ENCODE results near the gene NBEA. TPM values are rescaled to one million over a fixed set of nuclear protein-coding genes. Genes with fewer than 3 reads are reported as not detected.
A peak's percentile ranks its signal among the peaks of the same experiment; 100 is the strongest.
"Not testable (repeated sequence)": the region's sequence is repeated elsewhere in the genome, so short reads cannot be mapped to it uniquely, and the experiment has no call there.

Gene NBEA
- total RNA-seq, 1 donor from 2014 or later, result 1.2 TPM

DNA sequence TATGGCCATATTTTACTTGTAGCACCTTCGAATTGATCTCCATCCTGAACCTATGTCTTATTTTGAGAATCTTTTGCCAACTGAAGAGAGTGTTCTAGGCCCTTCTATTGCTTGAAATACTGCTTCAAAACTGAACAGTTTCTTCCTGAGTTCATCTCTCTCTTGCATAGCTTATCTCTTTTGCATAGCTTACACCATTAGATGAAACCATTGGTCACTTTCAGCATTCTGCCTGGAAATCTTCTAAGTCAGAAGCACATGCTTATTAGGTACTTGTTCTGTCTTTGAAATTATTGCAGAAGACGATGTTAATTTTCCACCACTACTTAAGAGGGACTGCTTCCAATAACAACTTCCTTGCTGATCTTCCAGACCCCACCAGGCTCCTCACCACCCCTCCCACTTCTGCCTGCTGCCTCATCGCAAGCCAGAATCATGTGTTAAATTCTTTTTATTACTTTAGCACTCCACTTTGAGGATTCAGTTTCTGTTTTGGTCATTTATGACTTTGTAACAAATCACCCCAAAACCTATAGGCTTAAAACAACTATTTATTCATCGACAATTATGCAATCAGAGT lies 656.8 kb downstream of the NBEA start:
- ATAC-seq, result no peak

DNA sequence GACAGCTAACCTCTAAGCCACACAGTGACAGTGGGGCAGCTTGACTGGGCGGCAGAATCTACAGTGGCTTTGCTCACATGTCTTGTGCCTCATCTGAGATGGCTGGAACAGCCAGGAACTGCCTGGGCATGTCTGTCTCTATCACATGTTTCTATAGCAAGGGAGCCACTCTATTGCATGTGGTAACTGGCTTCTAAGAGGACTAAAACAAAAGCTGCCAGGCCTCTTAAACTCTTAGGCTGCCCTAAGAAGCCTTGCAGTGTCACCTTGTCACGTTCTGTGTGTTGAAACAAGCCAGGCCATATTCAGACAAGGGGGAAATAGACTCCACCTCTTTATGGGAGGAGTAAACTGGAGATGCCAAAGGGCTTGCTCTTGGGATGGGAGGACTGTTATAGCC lies 657.3 kb downstream of the NBEA start:
- peak; percentile 94 for ATAC-seq

DNA sequence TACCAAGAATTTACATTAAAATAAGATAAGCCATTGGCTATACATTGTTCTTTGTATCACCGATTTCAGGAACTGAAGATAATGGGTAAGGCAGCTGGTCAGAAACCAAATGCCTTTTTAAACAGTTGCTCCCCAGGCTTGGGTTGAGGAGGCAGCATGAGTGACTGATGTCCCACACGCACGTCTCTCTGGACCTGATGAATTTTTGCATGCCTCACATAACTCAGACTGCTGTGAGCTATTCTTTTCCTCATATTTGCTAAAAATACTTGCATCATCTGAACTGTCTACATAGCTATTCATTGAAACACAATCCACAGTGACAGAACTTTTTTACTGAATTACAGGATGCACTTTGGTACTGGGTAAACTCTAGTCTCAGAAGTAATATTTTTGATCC lies 658.1 kb downstream of the NBEA start:
- no peak for ATAC-seq

DNA sequence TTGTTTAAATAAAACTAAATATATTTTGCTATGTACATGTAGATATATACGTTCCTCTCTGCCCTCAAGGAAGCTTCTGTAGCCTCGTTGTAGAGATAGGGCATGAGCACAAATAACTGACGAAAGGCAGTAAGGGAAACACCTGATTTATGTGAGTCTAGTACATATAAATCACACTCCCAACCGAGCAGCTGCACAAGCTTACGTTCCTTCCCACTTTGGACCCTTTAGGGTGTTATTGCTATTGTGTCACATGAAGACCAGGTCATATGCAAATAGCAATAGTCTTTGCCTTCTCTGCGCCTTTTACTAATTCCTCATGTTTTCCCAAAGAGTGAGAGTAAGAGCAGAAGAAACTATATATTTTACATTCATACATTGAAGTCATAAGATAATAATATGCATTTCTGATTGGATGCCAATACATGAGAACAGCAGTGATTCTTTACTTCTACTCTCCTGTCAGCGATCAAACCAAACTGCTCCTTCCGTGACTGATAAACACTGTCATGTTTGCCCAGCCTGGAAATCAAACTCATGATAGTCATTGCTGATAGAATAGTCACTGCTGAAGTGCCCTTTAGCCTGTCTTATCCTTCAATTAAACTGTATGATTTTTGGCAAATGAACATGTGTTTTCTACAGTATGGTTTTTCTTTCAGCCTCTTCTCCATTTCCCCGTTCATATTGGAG lies 661.7 kb downstream of the NBEA start:
- no peak for ATAC-seq

- no peak for ATAC-seq
Measured at GRCh38 chr13:35614666-35615065, 672.6 kb downstream of the NBEA start.

DNA sequence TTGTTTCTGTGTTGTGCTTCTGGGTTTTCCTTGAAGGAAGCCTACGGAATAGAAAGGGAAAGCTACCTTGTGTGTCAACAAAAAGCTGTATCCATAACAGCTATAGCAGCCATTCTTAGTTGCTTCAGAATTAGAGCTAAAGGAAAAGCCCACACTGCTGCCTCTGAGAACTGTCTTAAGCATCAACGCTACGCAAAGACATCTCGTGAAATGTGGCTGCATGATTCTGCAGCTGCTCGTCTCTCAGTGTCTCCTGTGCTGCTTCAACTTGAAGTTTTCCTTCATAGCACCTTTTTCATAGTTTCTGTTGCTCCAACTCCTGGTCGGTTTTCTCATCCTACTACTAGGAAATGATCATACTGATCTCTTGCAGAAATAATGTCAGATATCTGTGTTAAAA lies 675.4 kb downstream of the NBEA start:
- ATAC-seq, result no peak

GRCh38 chr13:35618565-35619083 lies 676.6 kb downstream of the NBEA start:
- ATAC-seq, result no peak

DNA sequence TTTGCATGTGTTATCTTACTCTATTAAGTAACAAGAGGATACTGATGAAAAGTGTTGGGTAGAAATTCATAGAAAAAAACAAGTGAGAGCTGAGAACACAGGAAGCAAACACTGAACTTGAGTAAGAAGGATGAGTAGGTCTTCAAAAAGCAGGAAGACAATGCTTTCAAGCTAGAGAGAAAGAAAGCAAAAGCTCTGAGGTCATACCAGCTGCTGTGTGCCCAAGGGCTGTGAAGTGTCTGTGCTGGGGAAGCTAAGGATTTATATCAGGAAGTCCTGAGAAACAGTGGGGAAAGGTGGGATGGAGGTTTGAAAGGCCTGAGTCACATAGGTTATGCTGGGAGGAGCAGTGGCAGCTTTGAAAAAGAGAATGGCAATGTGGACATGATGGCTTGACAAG lies 679.9 kb downstream of the NBEA start:
- ATAC-seq, result no peak

DNA sequence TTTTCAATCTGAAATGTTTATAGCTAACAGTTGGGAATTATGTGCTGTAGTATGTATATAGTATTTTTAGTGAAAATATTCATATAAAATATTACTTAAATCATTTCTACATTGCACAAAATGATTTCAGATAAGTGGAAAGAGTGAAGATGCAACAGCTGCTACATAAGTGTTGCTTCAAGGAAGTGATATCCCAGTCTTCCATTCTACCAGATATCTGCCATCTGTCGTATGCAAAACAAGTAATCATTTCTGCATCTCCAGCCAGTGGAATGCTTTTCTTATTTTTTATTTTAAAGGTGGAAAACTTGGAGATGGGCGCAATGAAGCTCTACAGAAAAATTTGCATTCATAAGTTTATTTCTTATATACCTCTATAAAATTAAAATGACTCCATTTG lies 687.0 kb downstream of the NBEA start:
- no peak for ATAC-seq

DNA sequence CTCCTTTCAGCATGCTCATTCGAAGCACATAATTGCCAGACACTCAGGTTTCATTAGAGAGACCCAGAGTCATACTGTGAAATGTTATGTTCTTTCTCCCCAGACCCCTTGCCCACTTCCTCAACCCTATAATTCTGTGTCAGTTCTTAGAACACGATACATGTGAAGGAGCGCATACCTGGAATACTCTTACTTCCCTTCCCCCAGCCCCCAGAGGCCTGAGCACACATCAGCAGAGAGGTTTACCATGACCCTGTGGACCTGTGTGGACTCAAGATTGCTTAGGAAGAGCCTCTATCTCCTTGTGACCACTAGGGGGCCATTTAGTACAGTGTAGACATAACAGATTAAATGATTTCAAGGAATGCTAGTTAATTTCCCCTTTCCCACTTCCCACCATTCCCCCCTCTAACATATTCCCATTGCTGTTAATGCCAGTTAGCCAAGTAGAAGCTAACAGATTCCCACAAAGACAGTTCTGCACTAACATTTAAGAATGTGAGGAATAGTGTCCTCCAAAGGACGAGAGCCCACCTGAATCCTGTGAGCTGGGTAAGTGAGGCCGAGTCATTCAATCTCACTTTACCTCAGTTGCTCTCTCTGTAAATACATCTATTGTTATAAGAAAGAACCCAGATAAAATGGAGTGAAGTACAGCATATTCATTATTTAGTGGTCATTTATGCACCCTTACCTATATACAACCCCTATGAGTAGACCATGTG lies 688.6 kb downstream of the NBEA start:
- ATAC-seq, result peak; percentile 63

DNA sequence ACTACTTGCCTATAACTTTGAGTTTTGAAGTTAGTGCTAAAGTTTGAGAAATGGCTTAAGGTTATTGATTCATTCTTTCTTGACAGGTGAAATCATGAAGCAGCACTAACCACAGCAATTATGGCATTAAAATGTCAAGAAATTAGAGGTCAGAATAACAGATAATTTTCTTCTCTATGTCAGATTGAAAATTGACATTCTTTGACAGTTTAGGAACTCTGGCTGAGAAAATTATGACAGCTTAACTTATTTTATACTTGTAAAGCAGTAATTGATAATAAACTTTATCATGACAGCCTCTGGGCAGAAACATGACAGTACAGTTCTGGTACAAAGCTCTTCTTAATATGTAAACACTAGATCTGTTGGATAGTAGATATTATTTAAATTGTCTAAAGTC lies 689.6 kb downstream of the NBEA start:
- ATAC-seq, result no peak

- ATAC-seq, result no peak
Measured at GRCh38 chr13:35643625-35644024, 701.6 kb downstream of the NBEA start.

DNA sequence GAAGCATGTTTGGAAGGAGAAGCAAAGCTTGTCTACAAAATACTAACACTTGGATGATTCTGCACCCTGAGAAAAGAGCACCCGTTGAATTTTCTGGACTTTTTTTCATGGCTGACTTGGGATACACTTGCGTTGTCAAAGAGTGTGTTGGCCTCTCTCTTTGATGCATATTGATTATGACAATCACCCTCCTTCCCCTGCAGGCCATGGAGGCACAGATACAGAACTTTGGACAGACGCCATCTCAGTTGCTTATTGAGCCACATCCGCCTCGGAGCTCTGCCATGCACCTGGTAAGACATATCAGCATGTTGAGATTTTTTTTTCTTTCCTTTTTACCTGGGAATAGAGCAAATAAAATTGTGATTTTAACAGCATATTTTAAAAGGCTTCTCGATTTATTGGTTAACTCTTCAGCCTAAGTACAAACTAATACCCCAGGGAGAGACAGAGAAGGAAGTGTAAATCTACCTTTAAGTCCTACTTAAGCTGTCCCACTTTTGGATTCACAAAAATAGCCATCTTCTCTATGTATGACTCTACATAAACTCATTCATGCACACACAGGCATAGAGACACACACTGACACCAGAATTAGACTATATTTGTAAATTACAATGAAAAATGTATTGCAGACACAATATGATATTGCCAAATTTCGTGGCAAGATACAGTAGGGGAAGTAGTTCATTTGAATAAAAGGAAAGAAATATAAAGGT lies 704.1 kb downstream of the NBEA start:
- ATAC-seq, result no peak

DNA sequence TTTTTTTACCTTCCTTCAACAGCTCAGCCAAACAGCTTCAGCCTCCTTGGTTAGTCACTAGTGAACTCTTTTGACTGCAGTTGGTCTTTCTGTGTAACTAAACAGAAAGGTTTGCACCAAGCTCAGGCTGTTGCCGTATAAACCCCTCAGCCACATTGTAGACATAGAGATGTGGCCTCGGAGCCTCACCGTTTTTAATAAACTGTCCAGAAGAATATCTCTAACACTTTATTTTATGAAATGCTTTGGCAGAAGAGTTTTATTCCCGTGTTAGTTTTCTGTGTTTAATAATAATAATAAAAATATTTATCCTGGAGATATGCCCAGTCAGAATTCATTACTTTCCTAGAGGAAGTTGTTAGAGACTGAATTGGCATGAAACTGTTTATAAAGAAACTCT lies 706.1 kb downstream of the NBEA start:
- no peak for ATAC-seq

- ATAC-seq, result no peak
Measured at GRCh38 chr13:35649162-35649561, 707.1 kb downstream of the NBEA start.

GRCh38 chr13:35659796-35660195 lies 717.7 kb downstream of the NBEA start:
- no peak for ATAC-seq

DNA sequence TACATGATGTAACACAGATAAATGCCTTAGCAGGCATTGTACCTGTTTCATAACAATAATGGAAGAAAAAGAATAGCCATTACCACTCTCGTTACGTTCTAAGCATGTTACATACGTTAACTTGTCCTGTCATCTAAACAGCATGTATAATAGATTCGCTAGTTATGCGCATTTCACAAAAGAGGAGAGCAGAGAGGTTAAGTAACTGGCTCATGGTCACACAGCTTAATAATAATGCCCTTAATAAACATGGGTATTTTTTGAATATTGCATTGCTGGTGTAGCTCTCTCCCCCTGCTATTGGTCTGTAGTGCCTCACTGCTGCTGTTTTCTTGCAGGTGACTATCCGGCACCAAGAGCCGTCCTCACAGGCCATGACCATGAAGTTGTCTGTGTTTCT lies 722.7 kb downstream of the NBEA start:
- ATAC-seq, result no peak

- ATAC-seq, result no peak
Measured at GRCh38 chr13:35669321-35669720, 727.3 kb downstream of the NBEA start.

DNA sequence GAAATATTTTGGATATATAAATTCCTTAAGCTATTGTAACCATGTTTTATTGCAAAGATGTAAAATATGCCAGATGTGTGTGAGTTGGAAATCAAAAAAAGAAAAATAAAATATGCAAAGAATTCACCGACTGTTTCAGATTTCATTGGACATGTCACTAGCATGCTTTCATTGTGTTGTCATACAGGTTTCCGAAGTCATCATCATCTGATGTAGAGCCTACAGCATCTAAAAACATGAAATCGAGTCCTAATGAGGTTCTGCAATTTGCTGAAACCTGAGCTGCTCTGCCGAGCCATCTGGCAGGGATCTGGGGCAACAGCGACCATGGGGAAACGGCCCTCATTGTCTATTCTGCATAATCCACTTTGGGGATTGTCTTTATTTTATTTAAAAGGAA lies 730.5 kb downstream of the NBEA start:
- ATAC-seq, result no peak

DNA sequence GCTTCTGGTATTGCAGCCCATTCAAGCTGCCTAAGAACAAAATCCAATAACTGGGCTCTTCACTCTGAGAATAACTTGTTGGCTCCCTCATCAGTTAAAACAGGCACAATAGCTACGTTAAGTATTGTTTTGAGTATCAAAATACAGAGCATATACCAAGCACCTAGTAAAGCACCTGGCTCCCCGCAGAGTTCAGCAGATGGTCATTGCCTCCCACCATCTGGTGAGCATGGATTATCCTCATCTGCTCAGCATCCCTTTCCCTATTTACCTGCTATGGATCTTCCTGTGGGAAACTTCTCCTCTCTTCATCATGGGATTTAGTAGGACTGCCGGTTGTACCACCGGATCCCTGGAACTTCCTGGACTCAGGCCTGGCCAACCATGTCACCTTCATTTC lies 733.6 kb downstream of the NBEA start:
- no peak for ATAC-seq

DNA sequence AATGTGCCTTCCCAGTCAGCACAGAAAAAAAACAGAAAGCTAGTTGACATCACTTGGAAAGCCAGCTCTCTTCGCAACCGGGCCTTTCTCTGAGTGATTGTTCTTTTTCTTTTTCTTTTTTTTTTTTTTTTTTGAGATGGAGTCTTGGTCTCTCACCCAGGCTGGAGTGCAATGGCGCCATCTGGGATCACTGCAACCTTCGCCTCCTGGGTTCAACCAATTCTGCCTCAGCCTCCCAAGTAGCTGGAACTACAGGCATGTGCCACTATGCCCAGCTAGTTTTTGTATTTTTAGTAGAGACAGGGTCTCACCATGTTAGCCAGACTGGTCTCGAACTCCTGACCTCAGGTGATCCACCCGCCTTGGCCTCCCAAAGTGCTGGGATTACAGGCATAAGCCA lies 735.8 kb downstream of the NBEA start:
- ATAC-seq, result not testable (repeated sequence)

DNA sequence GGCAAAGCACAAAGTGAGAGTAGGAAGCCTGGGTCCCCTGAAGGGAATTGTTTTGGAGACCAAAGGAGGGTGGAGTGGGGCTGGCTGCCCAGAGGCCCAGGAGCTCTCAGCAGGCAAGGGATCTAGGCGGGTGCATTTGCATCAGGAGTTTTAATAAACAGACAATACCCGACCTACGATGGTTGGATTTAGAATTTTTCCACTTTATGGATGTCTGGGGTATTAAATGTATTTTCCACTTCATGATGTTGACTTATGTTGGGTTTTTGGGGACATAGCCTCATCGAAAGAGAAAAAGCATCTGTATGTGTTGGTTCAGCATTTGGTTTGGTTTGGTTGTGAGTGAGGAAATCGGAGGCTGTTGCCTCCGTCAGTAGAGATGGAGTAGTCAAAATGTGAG lies 739.6 kb downstream of the NBEA start:
- no peak for ATAC-seq

DNA sequence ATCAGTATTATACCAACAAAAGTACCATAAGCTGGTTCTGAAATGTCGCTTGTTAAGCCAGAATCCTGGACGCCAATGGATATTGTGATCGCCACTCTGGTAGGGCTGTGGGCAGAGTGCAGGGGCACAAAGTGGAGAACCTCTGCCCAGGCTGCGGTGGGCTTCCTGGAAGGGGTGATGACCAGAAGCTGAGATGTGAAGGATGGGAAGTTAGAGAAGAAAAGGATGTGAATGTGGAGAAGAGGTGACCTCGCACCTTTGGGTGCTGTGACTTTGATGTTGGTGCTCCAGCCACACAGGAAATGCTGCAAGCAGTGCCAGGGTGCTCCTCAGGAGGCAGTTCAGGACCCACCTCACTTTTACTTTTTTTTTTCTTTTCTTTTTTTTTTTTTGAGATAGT lies 742.4 kb downstream of the NBEA start:
- ATAC-seq, result no peak
